ENCODE results near the gene VWA7.

VWA7 gene

DNA sequence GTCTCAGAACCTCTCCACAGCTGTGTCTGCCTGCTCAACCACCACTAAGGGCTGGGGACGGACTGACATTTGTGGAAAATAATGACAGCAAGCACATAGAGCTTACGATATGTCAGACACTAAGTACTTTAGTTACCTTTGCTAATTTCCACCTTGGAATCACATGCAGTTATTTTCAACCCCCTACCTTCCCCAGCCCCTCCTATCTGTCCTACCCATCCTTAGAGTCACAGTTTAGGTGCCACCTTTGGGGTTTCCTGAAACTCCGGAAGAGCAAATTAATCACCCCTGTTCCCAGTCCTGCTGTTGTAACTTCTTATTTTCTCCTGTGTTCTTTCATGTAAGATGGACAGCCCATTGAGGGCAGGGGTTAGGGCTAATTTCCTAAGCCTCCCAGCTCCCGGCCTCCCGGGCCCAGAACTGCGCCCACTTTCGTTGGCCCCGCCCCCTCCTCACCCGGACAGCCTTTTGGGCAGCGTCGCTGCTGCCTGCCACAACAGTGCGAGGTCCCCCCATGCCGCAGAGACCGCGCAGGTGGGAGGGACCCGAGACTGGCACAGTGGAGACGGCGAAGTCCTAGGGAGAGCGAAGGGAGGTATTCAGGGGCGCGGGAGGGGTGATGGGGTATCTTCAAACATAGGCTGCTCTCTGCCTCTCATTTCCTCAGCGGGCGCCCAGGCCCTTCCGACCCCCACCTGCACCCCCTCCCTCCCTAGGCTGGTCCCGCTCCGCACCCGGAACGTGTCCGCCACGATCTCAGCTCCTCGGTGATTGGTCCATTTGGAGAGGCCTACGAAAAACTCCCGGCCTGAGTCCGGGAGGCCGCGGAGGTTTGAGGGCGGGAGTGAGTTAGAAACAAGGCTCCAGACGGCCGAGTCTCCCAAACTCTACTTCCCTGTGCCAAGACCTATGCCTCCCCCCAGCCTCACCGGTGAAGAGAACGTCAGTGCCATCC, 49.1 kb downstream of the VWA7 start:
- CTCF ChIA-PET: interaction anchor here (0.6 to 3.6 kb wide), 10 partner anchors 8 to 322 kb away, joined by 3 to 28 read pairs (median 5); partner anchors contain the start of genes ABHD16A and CLIC1
- H3K4me1 ChIP-seq (ENCODE audit: control insufficient read depth, insufficient read depth, low read length): no peaks in the 10 kb centered on the region
- H3K36me3 ChIP-seq (ENCODE audit: control insufficient read depth in 2 of 2, insufficient read depth in 1 of 2, low read length in 2 of 2): peaks cover 6 to 48% of the 10 kb centered on the region in 2 experiments; a peak in 2 of 3 replicates
- H3K27ac ChIP-seq (ENCODE audit: extremely low read depth, low read depth, low read length): no peak overlapping the region
- POLR2A ChIA-PET: interaction anchor here (1.4 to 4.7 kb wide), 3 partner anchors 11 to 99 kb away, joined by 6 to 54 read pairs (median 52); partner anchors contain the start of genes ABHD16A, HSPA1B and MSH5
- TF ChIP-seq ZNF132 (tag by site-specific recombination; IDR thresholded peaks at IDR 0.05; ENCODE audit: borderline replicate concordance): no peak
- TF ChIP-seq ZNF23 (tag by site-specific recombination; IDR thresholded peaks at IDR 0.05; ENCODE audit: borderline replicate concordance): no peak
- no peak for TF ChIP-seq ZNF626 (tag by site-specific recombination; IDR thresholded peaks at IDR 0.05)
- TF ChIP-seq WT1 (tag by site-specific recombination; IDR thresholded peaks at IDR 0.05): no peak
- TF ChIP-seq SALL2 (tag by site-specific recombination; IDR thresholded peaks at IDR 0.05; ENCODE audit: borderline replicate concordance): no peak
- TF ChIP-seq ZNF121 (tag by site-specific recombination; IDR thresholded peaks at IDR 0.05): no peak
- no peak for TF ChIP-seq ZNF776 (tag by site-specific recombination; IDR thresholded peaks at IDR 0.05; ENCODE audit: borderline replicate concordance)
- no peak for TF ChIP-seq GLIS1 (tag by site-specific recombination; IDR thresholded peaks at IDR 0.05)
- TF ChIP-seq ZNF610 (tag by site-specific recombination; IDR thresholded peaks at IDR 0.05; ENCODE audit: borderline replicate concordance): no peak
- no peak for TF ChIP-seq BCL11A (tag by site-specific recombination; IDR thresholded peaks at IDR 0.05; ENCODE audit: low read depth)
- TF ChIP-seq, protein P1, sequence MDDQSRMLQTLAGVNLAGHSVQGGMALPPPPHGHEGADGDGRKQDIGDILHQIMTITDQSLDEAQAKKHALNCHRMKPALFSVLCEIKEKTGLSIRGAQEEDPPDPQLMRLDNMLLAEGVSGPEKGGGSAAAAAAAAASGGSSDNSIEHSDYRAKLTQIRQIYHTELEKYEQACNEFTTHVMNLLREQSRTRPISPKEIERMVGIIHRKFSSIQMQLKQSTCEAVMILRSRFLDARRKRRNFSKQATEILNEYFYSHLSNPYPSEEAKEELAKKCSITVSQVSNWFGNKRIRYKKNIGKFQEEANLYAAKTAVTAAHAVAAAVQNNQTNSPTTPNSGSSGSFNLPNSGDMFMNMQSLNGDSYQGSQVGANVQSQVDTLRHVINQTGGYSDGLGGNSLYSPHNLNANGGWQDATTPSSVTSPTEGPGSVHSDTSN (CRISPR knock-in tag; IDR thresholded peaks at IDR 0.05): no peak
- no peak for TF ChIP-seq ZNF677 (tag by site-specific recombination; IDR thresholded peaks at IDR 0.05)
- TF ChIP-seq ZNF624 (tag by site-specific recombination; IDR thresholded peaks at IDR 0.05): no peak
- H3K9me3 ChIP-seq (ENCODE audit: control insufficient read depth, insufficient read depth, low read depth, low read length): no peaks in the 10 kb centered on the region
- no peak overlapping the region for H3K4me3 ChIP-seq (ENCODE audit: low read depth, low read length)

DNA sequence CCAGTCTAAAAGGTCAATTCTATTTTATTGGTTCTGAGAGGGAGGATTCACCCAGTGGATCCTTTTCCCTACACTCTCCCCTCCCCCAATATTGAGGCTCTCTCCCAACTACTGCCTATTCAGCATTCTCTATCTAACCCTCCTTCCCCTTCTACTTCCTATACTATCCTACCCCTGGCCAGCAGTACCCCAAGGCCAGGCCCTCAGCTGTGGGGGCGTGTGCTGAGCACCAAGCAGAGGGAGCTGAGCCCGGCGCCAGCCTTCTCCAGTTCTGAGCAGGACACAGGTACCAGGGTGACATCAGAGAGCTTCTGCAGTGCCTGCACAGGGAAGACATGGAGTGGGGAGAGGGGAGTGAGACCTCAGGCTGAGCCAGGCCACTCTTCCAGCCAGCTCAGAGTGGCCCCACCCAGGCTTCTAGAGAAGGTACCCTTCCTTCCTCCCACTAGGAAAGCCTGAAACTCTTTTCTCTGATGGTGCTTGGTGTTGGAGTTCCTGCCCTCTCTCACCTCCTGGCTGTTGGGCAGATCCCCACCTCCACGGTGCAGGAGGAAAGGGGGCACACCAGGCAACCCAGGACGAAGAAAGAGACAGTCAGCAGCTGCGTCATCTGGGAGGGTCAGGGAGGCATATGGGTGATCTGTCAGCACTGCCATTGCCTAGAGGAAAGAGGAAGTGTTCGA, 50.0 kb downstream of the VWA7 start:
- no peak for TF ChIP-seq ZNF140 (tag by site-specific recombination; IDR thresholded peaks at IDR 0.05)
- TF ChIP-seq, protein P2, sequence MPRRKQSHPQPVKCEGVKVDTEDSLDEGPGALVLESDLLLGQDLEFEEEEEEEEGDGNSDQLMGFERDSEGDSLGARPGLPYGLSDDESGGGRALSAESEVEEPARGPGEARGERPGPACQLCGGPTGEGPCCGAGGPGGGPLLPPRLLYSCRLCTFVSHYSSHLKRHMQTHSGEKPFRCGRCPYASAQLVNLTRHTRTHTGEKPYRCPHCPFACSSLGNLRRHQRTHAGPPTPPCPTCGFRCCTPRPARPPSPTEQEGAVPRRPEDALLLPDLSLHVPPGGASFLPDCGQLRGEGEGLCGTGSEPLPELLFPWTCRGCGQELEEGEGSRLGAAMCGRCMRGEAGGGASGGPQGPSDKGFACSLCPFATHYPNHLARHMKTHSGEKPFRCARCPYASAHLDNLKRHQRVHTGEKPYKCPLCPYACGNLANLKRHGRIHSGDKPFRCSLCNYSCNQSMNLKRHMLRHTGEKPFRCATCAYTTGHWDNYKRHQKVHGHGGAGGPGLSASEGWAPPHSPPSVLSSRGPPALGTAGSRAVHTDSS (tag by site-specific recombination; IDR thresholded peaks at IDR 0.05): no peak
- no peak for TF ChIP-seq ZFP3 (tag by site-specific recombination; IDR thresholded peaks at IDR 0.05; ENCODE audit: low read depth)
- no peak for TF ChIP-seq ZNF677 (tag by site-specific recombination; IDR thresholded peaks at IDR 0.05)
- TF ChIP-seq ZNF548 (tag by site-specific recombination; IDR thresholded peaks at IDR 0.05): no peak
- TF ChIP-seq ZNF221 (tag by site-specific recombination; IDR thresholded peaks at IDR 0.05; ENCODE audit: borderline replicate concordance): no peak
- TF ChIP-seq GLI4 (tag by site-specific recombination; IDR thresholded peaks at IDR 0.05): no peak
- no peak for TF ChIP-seq MYNN (tag by site-specific recombination; IDR thresholded peaks at IDR 0.05; ENCODE audit: borderline replicate concordance)
- ChIA-PET POLR2A (interaction anchor here (1.0 to 4.7 kb wide), 4 partner anchors 12 to 100 kb away, joined by 4 to 54 read pairs (median 29); partner anchors contain the start of genes ABHD16A, HSPA1B and MSH5), CTCF (interaction anchor here (0.6 to 3.6 kb wide), 8 partner anchors 9 to 323 kb away, joined by 3 to 28 read pairs (median 3); partner anchors contain the start of genes ABHD16A, CLIC1 and NEU1)
- Histone ChIP-seq H3K27ac (ENCODE audit: extremely low read depth, low read depth, low read length) (no peak overlapping the region), H3K9me3 (ENCODE audit: control insufficient read depth, insufficient read depth, low read depth, low read length) (no peaks in the 10 kb centered on the region), H3K4me1 (ENCODE audit: control insufficient read depth, insufficient read depth, low read length) (no peaks in the 10 kb centered on the region), H3K4me3 (ENCODE audit: low read depth, low read length) (no peak overlapping the region), H3K36me3 (ENCODE audit: control insufficient read depth in 2 of 2, insufficient read depth in 1 of 2, low read length in 2 of 2) (peaks cover 6 to 40% of the 10 kb centered on the region in 2 experiments; a peak in 2 of 3 replicates)
